Brain microvascular endothelial cell (primary cell): Measurements from ENCODE around the gene LNPK.
A peak's percentile ranks its signal among the peaks of the same experiment; 100 is the strongest.
"Not testable (repeated sequence)": the region's sequence is repeated elsewhere in the genome, so short reads cannot be mapped to it uniquely, and the experiment has no call there.

Experiments
- DNase-seq: peaks from one replicate; pipeline ENCODE4 v3.0.0-alpha.2; 2020
- H3K27ac ChIP-seq: fragments of 250-450 bp; sonication (Bioruptor Pico); 2 replicates; pipeline ENCODE4 v1.5.1; 2020; ENCODE audit warnings: mild to moderate bottlenecking, moderate library complexity
- H3K27me3 ChIP-seq: fragments of 250-450 bp; sonication (Bioruptor Pico); replicated peaks from 2 replicates; pipeline ENCODE4 v1.5.1; 2020; ENCODE audit warnings: mild to moderate bottlenecking
- H3K36me3 ChIP-seq: fragments of 250-450 bp; sonication (Bioruptor Pico); replicated peaks from 2 replicates; pipeline ENCODE4 v1.5.1; 2020; ENCODE audit warnings: mild to moderate bottlenecking
- H3K4me3 ChIP-seq: 2 replicates; pipeline ENCODE4 v1.5.1; 2011; ENCODE audit warnings: low read depth, mild to moderate bottlenecking, control low read depth, low read length, moderate library complexity
- CTCF ChIP-seq: IDR thresholded peaks from 2 replicates; pipeline ENCODE4 v1.5.1; 2011; ENCODE audit warnings: low read depth, mild to moderate bottlenecking, moderate library complexity, low read length, control low read depth, inconsistent platforms; ENCODE audit errors: missing control alignments
- in situ Hi-C: cut with HindIII; loops from 2 replicates; pipeline ENCODE4 v1.10.0; 2017; ENCODE audit warnings: low sequenced_read_pairs, low pct_ligation_motif_present

Gene LNPK

GRCh38 chr2:175966839-175967238 is 35.2 kb downstream of the LNPK start:
- in situ Hi-C loops: no loop called here
- no peak overlapping the region for H3K27ac ChIP-seq
- no peak for DNase-seq
- H3K4me3 ChIP-seq: no peak overlapping the region
- H3K36me3 ChIP-seq: no peaks in the 10 kb centered on the region
- no peak for TF ChIP-seq CTCF
- no peaks in the 10 kb centered on the region for H3K27me3 ChIP-seq

- Histone ChIP-seq H3K27me3 (no peaks in the 10 kb centered on the region), H3K27ac (no peak overlapping the region), H3K36me3 (no peaks in the 10 kb centered on the region), H3K4me3 (no peak overlapping the region)
- in situ Hi-C loops: no loop called here
- TF ChIP-seq CTCF: no peak
- DNase-seq: no peak
Observed at GRCh38 chr2:175965773-175966172, 36.3 kb downstream of the LNPK start.

GRCh38 chr2:175964195-175964594 is 37.9 kb downstream of the LNPK start:
- H3K36me3 ChIP-seq: no peaks in the 10 kb centered on the region
- in situ Hi-C loops: no loop called here
- H3K27me3 ChIP-seq: no peaks in the 10 kb centered on the region
- no peak for DNase-seq
- H3K4me3 ChIP-seq: no peak overlapping the region
- no peak overlapping the region for H3K27ac ChIP-seq
- peak; percentile 45 for TF ChIP-seq CTCF

GRCh38 chr2:175963171-175963570 is 38.9 kb downstream of the LNPK start:
- H3K27ac ChIP-seq, H3K27me3 ChIP-seq, in situ Hi-C loops, H3K36me3 ChIP-seq, H3K4me3 ChIP-seq, DNase-seq: not testable (repeated sequence)

GRCh38 chr2:175957845-175958244 is 44.2 kb downstream of the LNPK start:
- no peaks in the 10 kb centered on the region for H3K36me3 ChIP-seq
- no peak for DNase-seq
- no peak overlapping the region for H3K4me3 ChIP-seq
- no peaks in the 10 kb centered on the region for H3K27me3 ChIP-seq
- H3K27ac ChIP-seq: no peak overlapping the region
- in situ Hi-C loops: no loop called here
- no peak for TF ChIP-seq CTCF

- no peak for TF ChIP-seq CTCF
- H3K27ac ChIP-seq: no peak overlapping the region
- DNase-seq: no peak
- H3K36me3 ChIP-seq: no peaks in the 10 kb centered on the region
- H3K4me3 ChIP-seq: no peak overlapping the region
- H3K27me3 ChIP-seq: no peaks in the 10 kb centered on the region
- in situ Hi-C loops: no loop called here
Observed at GRCh38 chr2:175955136-175955535, 46.9 kb downstream of the LNPK start.

GRCh38 chr2:175950512-175950911 is 51.6 kb downstream of the LNPK start:
- H3K27me3 ChIP-seq: no peaks in the 10 kb centered on the region
- H3K36me3 ChIP-seq: no peaks in the 10 kb centered on the region
- no peak overlapping the region for H3K4me3 ChIP-seq
- no peak overlapping the region for H3K27ac ChIP-seq
- in situ Hi-C loops: no loop called here
- DNase-seq: no peak
- TF ChIP-seq CTCF: no peak
